Measurements from ENCODE around the gene TNIK.

GRCh38 chr3:171402281-171402680 is 57.9 kb downstream of the TNIK start:
- no peak for TF ChIP-seq CTCF (IDR thresholded peaks at IDR 0.05; ENCODE audit: low read depth, low read length)
- no peak for TF ChIP-seq POLR2A (IDR thresholded peaks at IDR 0.05; ENCODE audit: extremely low read depth, insufficient read length)

All from NB4 (cell line).